Endothelial cell of hepatic sinusoid (primary cell): Measurements from ENCODE around the gene TMEM204.

Source experiments
- in situ Hi-C: cut with HindIII; loops from 2 replicates; pipeline ENCODE4 v1.10.0; 2017; ENCODE audit warnings: low sequenced_read_pairs

TMEM204 gene

DNA sequence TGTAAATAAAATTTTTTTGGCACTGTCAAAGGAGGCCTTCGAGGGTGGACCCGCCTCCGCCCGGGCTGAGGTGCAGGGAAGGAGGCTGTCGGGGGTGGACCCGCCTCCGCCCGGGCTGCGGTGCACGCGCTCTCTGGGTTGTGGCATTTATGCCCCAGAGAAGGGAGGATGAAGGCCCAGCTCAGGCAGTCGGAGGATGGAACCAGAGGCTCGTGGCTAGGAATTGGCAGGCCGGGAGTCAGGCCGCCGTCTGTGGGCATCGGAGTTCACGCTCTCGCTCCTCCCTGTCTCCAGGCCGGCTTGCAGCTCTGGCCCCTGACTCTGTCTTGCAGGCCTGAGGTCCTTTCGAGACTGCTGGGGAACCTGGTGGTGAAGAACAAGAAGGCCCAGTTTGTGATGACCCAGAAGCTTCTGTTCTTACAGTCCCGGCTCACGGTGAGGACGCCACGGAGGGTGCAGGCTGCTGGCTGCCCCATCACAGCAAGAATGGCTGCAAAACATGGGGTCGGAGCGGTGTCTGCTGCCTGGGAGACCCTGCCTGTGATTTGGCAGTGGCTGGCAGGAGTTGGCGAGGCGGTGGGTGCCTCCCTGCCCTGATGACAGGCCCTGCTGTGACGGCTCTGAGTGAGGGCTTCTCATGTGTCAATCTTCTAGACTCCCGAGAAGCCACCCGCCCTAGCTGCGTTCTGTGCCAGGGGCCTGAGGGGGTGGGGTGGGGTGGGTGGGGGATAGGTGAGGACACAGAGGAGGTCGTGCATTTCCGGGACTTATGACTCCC, 34.4 kb upstream of the TMEM204 start:
- in situ Hi-C loops: no loop called here

- in situ Hi-C loops: no loop called here
These were observed 33.6 kb upstream of the TMEM204 start for GRCh38 chr16:1499756-1500464.

DNA sequence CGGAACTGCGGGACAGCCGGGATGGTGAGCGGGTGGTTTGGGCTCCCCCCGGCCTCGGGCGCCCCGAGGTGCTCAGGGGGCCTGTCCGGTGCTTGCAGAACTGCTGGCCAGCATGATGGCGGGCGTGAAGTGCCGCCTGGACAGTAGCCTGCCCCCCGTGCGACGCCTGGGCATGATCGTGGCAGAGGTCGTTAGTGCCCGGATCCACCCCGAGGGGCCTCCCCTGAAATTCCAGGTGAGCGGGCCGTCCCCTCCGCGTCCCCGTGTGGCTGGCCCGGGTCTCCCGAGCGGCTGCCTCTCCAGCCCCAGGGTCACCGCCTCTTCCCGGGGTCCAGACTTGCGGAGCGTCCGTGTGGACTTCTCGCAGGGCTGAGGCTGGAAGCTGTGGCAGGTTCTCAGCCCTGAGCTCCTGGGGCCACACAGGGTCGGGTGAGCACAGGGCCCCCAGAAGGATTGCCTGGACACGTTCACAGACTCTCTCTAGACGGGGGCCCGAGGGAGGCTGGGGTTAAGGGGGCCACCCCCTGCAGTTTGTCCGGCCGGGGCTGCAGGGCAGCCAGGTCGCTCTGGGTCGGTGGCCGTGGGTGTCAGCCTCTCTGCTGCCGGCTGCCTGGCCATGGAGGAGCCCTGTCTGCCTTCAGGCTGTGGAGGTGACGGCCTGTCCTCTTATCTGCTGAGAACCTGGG, 32.9 kb upstream of the TMEM204 start:
- in situ Hi-C loops: no loop called here

- in situ Hi-C loops: no loop called here
These were observed 31.8 kb upstream of the TMEM204 start for GRCh38 chr16:1501630-1502029.

DNA sequence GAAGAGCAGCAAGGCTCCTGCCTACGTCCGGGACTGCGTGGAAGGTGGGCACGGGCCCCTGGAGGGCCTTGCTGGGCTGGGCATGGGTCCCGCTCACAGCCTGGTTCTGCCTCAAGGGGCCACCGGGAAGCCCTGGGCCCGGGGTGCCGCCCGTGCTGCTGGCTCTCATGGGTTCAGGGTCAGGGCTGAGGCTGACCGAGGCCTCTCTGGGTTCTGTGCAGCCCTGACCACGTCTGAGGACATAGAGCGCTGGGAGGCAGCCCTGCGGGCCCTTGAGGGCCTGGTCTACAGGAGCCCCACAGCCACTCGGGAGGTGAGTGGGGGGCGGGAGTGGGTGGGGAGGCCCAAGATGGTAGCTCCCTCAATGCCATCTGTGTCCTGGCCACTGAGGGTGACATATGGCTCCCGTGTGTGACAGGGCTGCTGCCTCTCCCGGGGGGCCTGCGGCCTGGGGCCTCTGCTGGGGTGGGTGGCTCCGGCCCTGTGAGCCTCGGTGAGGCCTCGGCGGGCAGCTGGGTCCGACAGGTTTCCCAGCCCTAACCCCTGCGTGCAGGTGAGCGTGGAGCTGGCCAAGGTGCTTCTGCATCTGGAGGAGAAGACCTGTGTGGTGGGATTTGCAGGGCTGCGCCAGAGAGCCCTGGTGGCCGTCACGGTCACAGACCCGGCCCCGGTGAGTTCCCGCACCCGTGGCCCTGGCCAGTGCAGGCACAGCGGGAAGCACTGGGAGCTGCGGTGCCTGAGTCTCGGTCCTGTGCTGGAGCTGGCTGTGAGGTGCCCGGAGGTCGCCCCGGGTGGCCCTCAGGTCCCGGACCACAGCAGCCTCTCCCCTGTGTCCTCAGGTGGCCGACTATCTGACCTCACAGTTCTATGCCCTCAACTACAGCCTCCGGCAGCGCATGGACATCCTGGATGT, 31.1 kb upstream of the TMEM204 start:
- in situ Hi-C loops: no loop called here

- in situ Hi-C loops: no loop called here
These were observed 30.1 kb upstream of the TMEM204 start for GRCh38 chr16:1503110-1503955.

DNA sequence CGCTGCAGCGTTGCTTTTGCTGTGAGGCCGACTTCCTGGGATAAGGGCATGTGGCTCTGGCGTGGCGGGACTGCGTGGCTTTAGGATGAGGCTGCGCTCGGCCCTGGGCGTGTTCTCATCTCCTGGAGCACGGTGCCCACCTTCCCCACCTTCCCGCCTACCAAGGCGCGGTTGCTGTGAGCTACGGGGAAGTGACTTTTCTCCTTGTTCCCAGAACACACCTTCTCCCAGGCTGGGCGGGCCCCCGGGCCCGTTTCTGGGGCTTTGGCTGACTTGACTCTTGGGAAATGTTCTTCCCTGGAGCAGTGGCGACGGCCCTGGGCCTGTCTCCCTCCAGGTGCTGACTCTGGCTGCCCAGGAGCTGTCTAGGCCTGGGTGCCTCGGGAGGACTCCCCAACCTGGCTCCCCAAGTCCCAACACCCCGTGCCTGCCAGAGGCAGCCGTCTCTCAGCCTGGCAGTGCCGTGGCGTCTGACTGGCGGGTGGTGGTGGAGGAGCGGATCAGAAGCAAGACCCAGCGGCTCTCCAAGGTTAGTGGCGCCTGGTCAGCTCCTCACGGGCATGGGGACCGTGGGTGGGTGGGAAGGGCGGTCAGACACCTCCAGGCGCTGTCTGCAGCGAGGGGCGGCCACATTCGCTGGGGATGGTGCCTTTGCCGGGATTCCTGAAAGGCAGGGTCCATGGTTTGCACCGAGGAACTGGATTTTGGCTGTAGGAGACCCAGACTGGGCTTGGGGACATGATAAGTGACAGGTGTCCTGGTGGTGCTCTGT, 28.2 kb upstream of the TMEM204 start:
- in situ Hi-C loops: no loop called here

DNA sequence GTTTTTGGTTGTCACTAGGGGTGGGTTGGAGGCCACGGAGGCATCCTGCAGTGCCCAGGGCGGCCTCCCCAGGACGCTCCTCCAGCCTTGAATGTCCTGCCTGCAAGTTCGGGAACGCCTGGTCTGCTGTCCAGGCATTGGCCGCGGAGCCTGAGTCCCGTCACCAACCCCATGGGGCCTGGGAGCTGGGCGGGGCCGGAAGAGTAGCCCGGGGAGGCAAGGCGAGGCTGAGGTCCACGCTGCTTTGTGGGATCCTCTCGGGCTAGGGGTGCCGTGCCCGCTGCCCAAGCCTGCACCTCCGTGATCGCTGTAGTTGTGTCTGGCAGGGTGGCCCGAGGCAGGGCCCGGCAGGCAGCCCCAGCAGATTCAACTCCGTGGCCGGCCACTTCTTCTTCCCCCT, 27.6 kb upstream of the TMEM204 start:
- in situ Hi-C loops: no loop called here

GRCh38 chr16:1506494-1507213, 26.8 kb upstream of the TMEM204 start:
- in situ Hi-C loops: no loop called here

- in situ Hi-C loops: no loop called here
These were observed 24.8 kb upstream of the TMEM204 start for GRCh38 chr16:1508494-1509187.

DNA sequence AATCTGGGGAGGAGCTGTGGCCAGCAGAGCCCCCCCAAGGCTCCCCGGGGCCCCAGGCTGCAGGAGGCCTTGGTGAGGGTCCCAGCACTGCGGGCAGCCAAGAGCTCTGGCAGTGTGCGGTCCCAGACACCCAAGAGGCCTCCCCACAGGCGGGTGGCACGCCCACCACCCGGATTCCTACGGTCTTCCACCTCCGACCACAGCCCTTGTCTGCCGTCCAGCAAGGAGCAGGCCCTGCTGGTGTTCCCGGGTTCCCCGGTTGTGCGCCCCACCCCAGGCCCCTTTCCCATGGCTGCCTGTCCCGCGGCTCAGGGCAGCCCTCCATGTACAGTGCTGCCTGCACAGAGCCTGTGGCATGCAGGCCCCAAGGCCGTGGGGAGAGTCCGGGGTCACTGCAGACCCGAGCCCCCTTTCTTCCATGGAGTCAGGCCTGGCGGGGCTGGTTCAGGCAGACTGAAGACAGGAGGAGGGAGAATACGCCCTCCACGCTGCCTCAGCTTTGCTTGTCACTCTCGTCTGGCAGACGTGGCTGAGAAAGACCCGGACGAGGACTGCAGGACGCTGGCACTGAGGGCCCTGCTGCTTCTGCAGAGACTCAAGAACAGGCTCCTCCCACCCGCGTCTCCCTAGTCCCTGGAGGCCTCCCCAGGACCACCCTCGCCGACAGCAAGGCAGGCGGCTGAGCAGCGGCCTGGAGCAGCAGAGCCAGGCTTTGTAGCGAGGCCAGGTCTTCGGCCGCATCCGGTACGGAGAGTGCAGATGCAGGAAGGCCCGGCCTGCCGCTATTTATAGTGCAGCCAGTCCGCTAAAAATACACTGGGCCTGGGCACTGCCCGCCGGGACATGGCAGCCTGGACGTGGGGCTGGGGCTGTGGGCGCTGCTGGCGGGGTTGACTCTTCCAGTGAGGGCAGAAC, 23.9 kb upstream of the TMEM204 start:
- in situ Hi-C loops: no loop called here

- in situ Hi-C loops: no loop called here
These were observed 23.2 kb upstream of the TMEM204 start for GRCh38 chr16:1510272-1510671.

GRCh38 chr16:1510941-1511351, 22.5 kb upstream of the TMEM204 start:
- in situ Hi-C loops: no loop called here

DNA sequence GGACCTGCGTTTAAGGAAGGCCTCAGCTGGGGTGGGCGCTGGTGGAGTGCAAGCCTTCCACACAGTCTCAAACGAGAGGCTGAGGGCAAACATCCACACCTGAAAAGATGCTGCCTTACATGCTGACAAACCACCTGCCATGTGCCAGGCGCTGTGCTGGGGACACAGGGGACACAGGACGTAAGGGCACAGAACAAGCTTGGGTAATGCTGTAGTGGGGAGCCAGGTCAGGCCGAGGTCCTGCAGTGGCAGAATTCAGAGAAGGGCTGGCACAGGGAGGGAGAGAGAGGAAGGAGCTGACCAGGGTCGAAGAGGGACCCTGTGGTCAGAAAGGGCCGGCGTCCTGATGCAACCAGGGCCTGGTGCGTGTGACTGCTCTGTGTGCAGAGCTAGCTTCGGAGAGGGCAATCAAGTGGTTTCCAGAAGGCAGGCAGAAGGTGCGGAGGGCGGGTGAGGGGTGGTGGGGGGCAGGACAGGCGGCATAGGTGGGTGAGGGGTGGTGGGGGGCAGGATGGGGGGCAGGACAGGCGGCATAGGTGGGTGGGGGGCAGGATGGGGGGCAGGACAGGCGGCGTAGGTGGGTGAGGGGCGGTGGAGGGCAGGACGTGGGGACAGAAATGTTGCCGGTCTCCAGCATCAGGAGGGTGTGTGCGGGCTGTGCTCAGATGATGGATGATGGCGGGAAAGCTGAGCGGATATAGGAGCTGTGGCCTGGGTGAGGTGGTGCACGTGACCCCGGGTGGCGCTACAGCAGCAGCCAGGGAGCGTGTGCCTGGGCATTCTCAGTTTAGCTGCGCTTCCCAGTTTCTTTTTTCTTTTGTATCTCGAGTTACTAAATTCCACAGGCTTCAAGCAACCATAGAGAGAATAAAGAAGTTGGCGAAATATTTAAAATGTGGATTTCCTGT, 21.6 kb upstream of the TMEM204 start:
- in situ Hi-C loops: no loop called here

GRCh38 chr16:1512774-1513173, 20.7 kb upstream of the TMEM204 start:
- in situ Hi-C loops: no loop called here

DNA sequence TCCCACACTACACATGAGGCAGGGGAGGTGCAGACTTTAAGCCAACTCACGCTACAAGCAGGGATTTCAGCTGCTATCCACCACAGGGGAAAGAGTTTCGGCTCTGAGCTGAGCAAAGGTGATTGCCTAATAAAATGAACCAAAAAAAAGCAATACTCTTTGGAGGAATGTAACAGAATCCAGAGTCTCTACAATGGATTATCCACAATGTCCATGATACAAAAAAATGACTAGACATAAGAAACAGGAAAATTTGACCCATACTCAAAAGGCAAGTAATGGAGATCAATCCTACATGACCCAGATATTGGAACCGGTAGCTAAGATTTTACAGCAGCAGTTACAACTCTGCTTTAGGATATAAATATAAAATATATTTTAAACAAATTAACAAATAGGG, 19.0 kb upstream of the TMEM204 start:
- in situ Hi-C loops: no loop called here
